ENCODE results near the gene CLEC4M.

- TF ChIP-seq CTCF (IDR thresholded peaks at IDR 0.05), result no peak
- TF ChIP-seq EZH2 (IDR thresholded peaks at IDR 0.05), result no peak
Measured at GRCh38 chr19:7742575-7742974, 20.5 kb upstream of the CLEC4M start.

Measured in neural progenitor cell (in vitro differentiated cells).